Smooth muscle cell of trachea (primary cell): ENCODE results near the gene ZNF549. TPM values are rescaled to one million over a fixed set of nuclear protein-coding genes. Genes with fewer than 3 reads are reported as not detected.

Source experiments
- total RNA-seq: library from RNA; depleted of rRNA; stranded (reverse); fragments of >200 nt; gene quantifications from 2 replicates; pipeline ENCODE4 v1.2.1, GENCODE V29; 2014

The ZNF549 gene
- total RNA-seq: 5.6 and 6.3 TPM in 2 replicates

GRCh38 chr19:57527136-57527881 is at the start of gene ZNF549:
ZNF549 (plus strand) TSS chr19:57527356; CDS start chr19:57527574, 218 bp downstream.

GRCh38 chr19:57487477-57488298 is 39.5 kb upstream of the ZNF549 start, which contains the start of gene ZNF419:
ZNF419 (plus strand) TSS chr19:57487750; CDS start chr19:57487951, 201 bp downstream.

GRCh38 chr19:57499680-57500395 is 27.3 kb upstream of the ZNF549 start, which contains the start of gene ZNF773:
ZNF773 (plus strand) TSS chr19:57499938; CDS start chr19:57500081, 143 bp downstream.

GRCh38 chr19:57559404-57560025 is 32.4 kb downstream of the ZNF549 start, which contains the start of gene ZNF550:
ZNF550 (minus strand) TSS chr19:57559863; CDS start chr19:57559682, 181 bp downstream.

GRCh38 chr19:57578487-57579205 is 51.5 kb downstream of the ZNF549 start, which contains the start of gene ZNF416:
ZNF416 (minus strand) TSS chr19:57578911; CDS start chr19:57578704, 207 bp downstream.

GRCh38 chr19:57583521-57584416 is 56.6 kb downstream of the ZNF549 start, which contains the start of gene ZIK1:
ZIK1 (plus strand) TSS chr19:57584145; CDS start chr19:57584357, 212 bp downstream.

GRCh38 chr19:57599761-57600383 is 72.7 kb downstream of the ZNF549 start, which contains the start of gene ZNF530:
ZNF530 (plus strand) TSS chr19:57599885; CDS start chr19:57604346, 4,461 bp downstream.

Other genes with a start within 250 kb of the ZNF549 start
- gene ZNF460, start 246.9 kb upstream of the ZNF549 start, total RNA-seq: 49.5 and 79.2 TPM in 2 replicates
- 9.9 and 12.7 TPM in 2 replicates for gene ZNF543, start 206.9 kb upstream of the ZNF549 start, total RNA-seq
- 12.6 and 14.0 TPM in 2 replicates for gene ZNF304, start 176.1 kb upstream of the ZNF549 start, total RNA-seq
- gene TRAPPC2B, start 163.8 kb upstream of the ZNF549 start, total RNA-seq: 14.7 and 16.7 TPM in 2 replicates
- gene ZNF547, start 163.8 kb upstream of the ZNF549 start, total RNA-seq: 5.1 and 7.0 TPM in 2 replicates
- 25.6 and 28.8 TPM in 2 replicates for gene ZNF548, start 137.5 kb upstream of the ZNF549 start, total RNA-seq
- gene ZNF17, start 116.2 kb upstream of the ZNF549 start, total RNA-seq: 14.1 and 16.0 TPM in 2 replicates
- 6.5 and 8.9 TPM in 2 replicates for gene ZNF749, start 92.0 kb upstream of the ZNF549 start, total RNA-seq
- gene VN1R1, start 70.2 kb upstream of the ZNF549 start, total RNA-seq: 0.83 and 1.2 TPM in 2 replicates
- 20.0 and 28.7 TPM in 2 replicates for gene ZNF772, start 49.8 kb upstream of the ZNF549 start, total RNA-seq
- 13.7 and 19.1 TPM in 2 replicates for gene ZNF419, start 39.6 kb upstream of the ZNF549 start, total RNA-seq
- 26.2 and 40.7 TPM in 2 replicates for gene ZNF773, start 27.4 kb upstream of the ZNF549 start, total RNA-seq
- 7.3 and 10.5 TPM in 2 replicates for gene ZNF550, start 32.5 kb downstream of the ZNF549 start, total RNA-seq
- 6.8 and 6.9 TPM in 2 replicates for gene ZNF416, start 51.6 kb downstream of the ZNF549 start, total RNA-seq
- 7.0 and 8.1 TPM in 2 replicates for gene ZIK1, start 56.8 kb downstream of the ZNF549 start, total RNA-seq
- gene ZNF530, start 72.5 kb downstream of the ZNF549 start, total RNA-seq: 2.0 and 4.2 TPM in 2 replicates
- 21.5 and 28.4 TPM in 2 replicates for gene ZNF134, start 86.9 kb downstream of the ZNF549 start, total RNA-seq
- 12.4 and 12.7 TPM in 2 replicates for gene ZNF211, start 105.8 kb downstream of the ZNF549 start, total RNA-seq
- not detected in 2 replicates for gene ZSCAN4, start 141.6 kb downstream of the ZNF549 start, total RNA-seq
- 6.0 and 8.9 TPM in 2 replicates for gene ZNF551, start 154.6 kb downstream of the ZNF549 start, total RNA-seq
- gene ZNF154, start 181.8 kb downstream of the ZNF549 start, total RNA-seq: 4.9 and 5.3 TPM in 2 replicates
- gene ZNF671, start 200.3 kb downstream of the ZNF549 start, total RNA-seq: 13.9 and 15.3 TPM in 2 replicates
- 12.4 and 16.0 TPM in 2 replicates for gene ZNF776, start 219.5 kb downstream of the ZNF549 start, total RNA-seq
- gene ZNF586, start 242.3 kb downstream of the ZNF549 start, total RNA-seq: 17.5 and 20.1 TPM in 2 replicates